Psoas muscle (tissue), 8 donors: ENCODE data around the gene SPAG6. TPM values are rescaled to one million over a fixed set of nuclear protein-coding genes. Genes with fewer than 3 reads are reported as not detected.

Source experiments
- ATAC-seq, 4 donors: fragments of 200-7000 bp; cut with Tn5 transposase; one replicate each; pipeline ENCODE4 v1.9.1; 2020; ENCODE audit warnings: moderate library complexity in 3 of 4, mild to moderate bottlenecking in 2 of 4
- DNase-seq, 2 donors: peaks; one replicate each; pipeline ENCODE4 v3.0.0-alpha.2; 2020
- H3K27ac ChIP-seq: fragments of 200-600 bp; one replicate; pipeline ENCODE4 v1.8.0; 2022
- H3K27me3 ChIP-seq, 3 donors: fragments of 200-600 bp in 1 of 3; one replicate each; pipeline versions ENCODE4 v1.6.1 to v1.8.0; 2013 to 2022; ENCODE audit warnings: low read length in 2 of 3, mild to moderate bottlenecking in 2 of 3, moderate library complexity in 1 of 3; ENCODE audit not compliant: insufficient read depth in 3 of 3
- H3K36me3 ChIP-seq, 2 donors: fragments of 200-600 bp in 1 of 2; one replicate each; pipeline versions ENCODE4 v1.6.1 to v1.8.0; 2013 to 2022; ENCODE audit warnings: low read depth in 1 of 2, mild to moderate bottlenecking in 1 of 2, moderate library complexity in 1 of 2; ENCODE audit not compliant: insufficient read depth in 1 of 2
- H3K4me1 ChIP-seq: fragments of 200-600 bp; one replicate; pipeline ENCODE4 v1.8.0; 2022
- H3K4me3 ChIP-seq: fragments of 200-600 bp; one replicate; pipeline ENCODE4 v1.8.0; 2022; ENCODE audit warnings: mild to moderate bottlenecking
- H3K9me3 ChIP-seq: fragments of 200-600 bp; one replicate; pipeline ENCODE4 v1.8.0; 2022
- CTCF ChIP-seq: fragments of 200-600 bp; IDR thresholded peaks from one replicate; pipeline ENCODE4 v1.8.0; 2022; ENCODE audit warnings: antibody characterized with exemption
- WGBS, 3 donors: extraction: QIAGEN DNeasy Blood & Tissue Kit; methylation state at CpG; one replicate each; pipeline versions ENCODE4 v1.1.6 to v1.1.7; 2013; 5-methylcytosine and 5-hydroxymethylcytosine counted together
- intact Hi-C, 2 donors: fragments of 100-400 bp; cut with DNase I; formaldehyde crosslinking; loops; one replicate each; pipeline versions ENCODE4 v1.11.0 to v1.14.2; 2022
- polyA plus RNA-seq, 3 donors: library from polyadenylated mRNA; stranded (reverse); fragments of 200-250 nt; gene quantifications; one replicate each; pipeline ENCODE4 v1.2.3, GENCODE V29; 2013
- total RNA-seq, 4 donors: library from RNA; stranded (reverse); fragmentation: NEBNext Ultra II Directional in 2 of 4; extraction: Animal tissue kit (Norgen Biotek cat#: 25700) in 2 of 4; gene quantifications; one replicate each; pipeline versions ENCODE4 v1.2.1 to v1.2.4, GENCODE V29; 2021 to 2023
- donor health status: healthy with polysubstance abuse.
- donor health status: DM: no; HTN: no; CAD: no; lungs with moderate emphysema.
- donor health status: Bipolar disorder and iron deficiency.
- donor health status: healthy.
- donor health status: DM: yes; HTN: yes; CAD: no.
- donor health status: DM: no; HTN: no; CAD: no.
- donor health status: DM: no; HTN: no; CAD: no.
- donor health status: DM: yes; HTN: yes; CAD: no.

The SPAG6 gene
- total and polyA plus RNA-seq, 7 donors = 0.15 TPM; not detected in 6

- TF ChIP-seq CTCF = no peak
- Histone ChIP-seq H3K4me3 (no peak overlapping the region), H3K36me3 (no peaks in the 10 kb centered on the region), H3K27me3 (no peaks in the 10 kb centered on the region), H3K9me3 (no peaks in the 10 kb centered on the region), H3K27ac (no peak overlapping the region), H3K4me1 (no peaks in the 10 kb centered on the region)
- DNase-seq (no peak), ATAC-seq (no peak)
- intact Hi-C loops = no loop called here
These were observed 21.1 kb downstream of the SPAG6 start for GRCh38 chr10:22366435-22366703.

- 62 to 71% (median 64%) methylated on average over 2 of the region's 2 CpGs for WGBS, 3 donors
- no peaks in the 10 kb centered on the region for H3K36me3 ChIP-seq
- intact Hi-C loops = no loop called here
These were observed 21.5 kb downstream of the SPAG6 start for GRCh38 chr10:22366771-22367170.

DNA sequence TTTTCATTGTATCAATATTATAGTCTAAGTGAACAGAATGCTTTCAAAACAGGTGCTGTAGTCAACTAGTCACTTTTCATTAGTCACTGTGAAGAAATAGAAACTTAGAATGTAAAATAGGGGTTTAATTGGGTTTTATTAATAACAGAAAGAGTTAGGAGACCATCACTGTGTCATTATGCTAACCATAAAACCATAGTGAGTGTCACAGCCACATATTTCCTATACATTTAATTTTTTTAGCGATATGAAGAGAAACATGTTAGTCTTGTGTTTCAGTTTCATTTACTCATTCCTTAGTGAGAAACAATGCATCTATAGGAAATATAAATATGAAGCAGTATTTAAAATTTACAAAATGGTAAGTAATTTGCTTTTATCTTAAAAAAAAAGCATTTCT lies 22.2 kb downstream of the SPAG6 start:
- Histone ChIP-seq H3K4me1 (no peaks in the 10 kb centered on the region), H3K27me3 (no peaks in the 10 kb centered on the region), H3K36me3 (no peaks in the 10 kb centered on the region), H3K9me3 (no peaks in the 10 kb centered on the region), H3K27ac (no peak overlapping the region), H3K4me3 (no peak overlapping the region)
- TF ChIP-seq CTCF = no peak
- intact Hi-C loops = no loop called here
- DNase-seq = no peak
- 92 to 97% (median 94%) methylated on average over 1 of the region's 1 CpG for WGBS, 3 donors
- ATAC-seq = no peak

More at GRCh38 chr10:22366771-22367170, 21.5 kb downstream of the SPAG6 start:
- H3K4me1 ChIP-seq = no peaks in the 10 kb centered on the region
- DNase-seq (no peak), ATAC-seq (no peak)
- H3K9me3 ChIP-seq = no peaks in the 10 kb centered on the region
- no peak for TF ChIP-seq CTCF
- H3K27me3 ChIP-seq = no peaks in the 10 kb centered on the region
- H3K27ac ChIP-seq = no peak overlapping the region
- no peak overlapping the region for H3K4me3 ChIP-seq

DNA sequence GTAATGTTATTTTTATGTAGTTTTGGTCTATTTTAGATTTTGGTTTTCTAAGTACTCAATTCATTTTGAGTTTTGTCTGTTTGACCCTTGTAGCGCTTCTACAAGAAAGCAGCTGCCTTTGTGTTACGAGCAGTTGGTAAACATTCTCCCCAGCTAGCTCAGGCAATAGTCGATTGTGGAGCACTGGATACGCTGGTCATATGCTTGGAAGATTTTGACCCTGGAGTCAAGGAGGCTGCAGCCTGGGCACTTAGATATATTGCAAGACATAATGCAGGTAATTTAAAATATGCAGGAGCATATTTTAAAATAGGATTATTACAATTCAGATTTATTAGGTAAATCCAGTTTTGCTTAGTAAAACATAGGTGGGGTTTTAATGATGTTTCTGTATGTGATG lies 23.1 kb downstream of the SPAG6 start:
- no peaks in the 10 kb centered on the region for H3K27me3 ChIP-seq
- intact Hi-C loops = no loop called here
- no peaks in the 10 kb centered on the region for H3K4me1 ChIP-seq
- no peak overlapping the region for H3K27ac ChIP-seq
- ATAC-seq (no peak), DNase-seq (no peak)
- no peak overlapping the region for H3K4me3 ChIP-seq
- no peak for TF ChIP-seq CTCF
- 89 to 92% (median 91%) methylated on average over 4 of the region's 4 CpGs for WGBS, 3 donors
- no peaks in the 10 kb centered on the region for H3K36me3 ChIP-seq
- no peaks in the 10 kb centered on the region for H3K9me3 ChIP-seq

GRCh38 chr10:22368981-22369380 lies 23.7 kb downstream of the SPAG6 start:
- DNase-seq = no peak

More at GRCh38 chr10:22368981-22369380, 23.7 kb downstream of the SPAG6 start:
- no peak overlapping the region for H3K27ac ChIP-seq
- WGBS, 3 donors = 42 to 71% (median 48%) methylated on average over 2 of the region's 2 CpGs
- H3K36me3 ChIP-seq = no peaks in the 10 kb centered on the region
- no peak overlapping the region for H3K4me3 ChIP-seq
- no peaks in the 10 kb centered on the region for H3K4me1 ChIP-seq
- no peak for TF ChIP-seq CTCF
- ATAC-seq = no peak
- H3K27me3 ChIP-seq = no peaks in the 10 kb centered on the region
- intact Hi-C loops = no loop called here
- H3K9me3 ChIP-seq = no peaks in the 10 kb centered on the region
